Measurements from ENCODE around the gene PXMP4.
"Not testable (repeated sequence)": the region's sequence is repeated elsewhere in the genome, so short reads cannot be mapped to it uniquely, and the experiment has no call there.

The PXMP4 gene

DNA sequence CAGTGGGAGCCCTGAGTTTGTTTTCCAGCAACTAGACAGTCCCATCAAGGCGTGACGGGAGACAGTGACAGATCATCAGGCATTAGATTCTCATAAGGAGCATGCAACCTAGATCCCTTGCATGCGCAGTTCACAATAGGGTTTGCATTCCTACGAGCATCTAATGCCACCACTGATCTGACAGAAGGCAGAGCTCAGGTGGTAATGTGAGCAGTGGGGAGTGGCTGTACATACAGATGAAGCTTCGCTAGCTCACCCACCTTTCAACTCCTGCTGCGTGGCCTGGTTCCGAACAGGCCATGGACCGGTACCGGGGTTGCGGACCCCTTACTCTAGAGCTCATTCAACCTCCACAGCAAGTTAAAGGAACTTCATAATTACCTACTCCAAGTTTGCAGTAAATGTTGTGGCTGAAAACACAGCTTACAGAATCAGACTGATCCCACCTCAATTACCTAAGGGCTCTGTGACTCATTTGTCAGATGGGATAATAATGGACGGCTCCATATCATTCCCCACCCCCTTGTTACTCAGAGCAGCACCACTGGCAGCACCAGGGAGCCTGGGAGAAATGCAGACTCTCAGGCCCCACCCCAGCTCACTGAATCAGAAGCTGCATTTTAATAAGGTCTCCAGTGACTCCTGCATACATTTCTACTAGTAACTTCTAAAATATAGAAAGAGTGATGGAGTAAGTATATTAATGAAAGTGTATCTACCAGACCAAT is 15.7 kb downstream of the PXMP4 start:
- no peak for DNase-seq (ENCODE audit: low spot score)

DNA sequence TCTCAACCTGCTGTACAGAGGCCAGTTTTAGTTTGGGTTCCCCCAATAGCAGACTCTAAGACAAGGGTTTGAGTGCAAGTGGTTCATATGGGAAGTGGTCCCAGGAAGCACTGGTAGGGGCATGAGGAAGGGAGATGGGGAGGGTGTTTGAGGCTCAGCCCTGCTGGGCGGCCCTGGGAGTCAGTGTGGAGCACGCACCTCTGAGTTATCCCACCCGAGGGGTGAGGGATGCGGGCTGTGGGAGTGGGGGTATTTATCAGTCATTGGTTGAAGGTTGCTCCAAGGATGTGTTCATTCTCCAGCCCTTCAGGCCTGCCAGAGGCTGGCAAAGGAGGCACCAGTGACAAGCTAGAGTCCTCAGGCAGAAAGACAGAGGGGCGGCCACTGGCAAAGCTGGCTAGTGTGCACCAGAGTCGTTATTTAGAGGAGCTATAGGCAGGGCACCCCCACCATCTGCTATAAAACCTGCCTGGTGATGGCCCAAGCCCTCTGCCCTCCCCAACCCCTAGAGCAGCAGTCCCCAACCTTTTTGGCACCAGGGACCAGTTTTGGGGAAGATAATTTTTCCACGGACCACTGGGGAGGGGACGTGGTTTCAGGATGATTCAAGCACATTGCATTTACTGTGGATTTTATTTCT is 16.5 kb downstream of the PXMP4 start:
- no peak for DNase-seq (ENCODE audit: low spot score)

DNA sequence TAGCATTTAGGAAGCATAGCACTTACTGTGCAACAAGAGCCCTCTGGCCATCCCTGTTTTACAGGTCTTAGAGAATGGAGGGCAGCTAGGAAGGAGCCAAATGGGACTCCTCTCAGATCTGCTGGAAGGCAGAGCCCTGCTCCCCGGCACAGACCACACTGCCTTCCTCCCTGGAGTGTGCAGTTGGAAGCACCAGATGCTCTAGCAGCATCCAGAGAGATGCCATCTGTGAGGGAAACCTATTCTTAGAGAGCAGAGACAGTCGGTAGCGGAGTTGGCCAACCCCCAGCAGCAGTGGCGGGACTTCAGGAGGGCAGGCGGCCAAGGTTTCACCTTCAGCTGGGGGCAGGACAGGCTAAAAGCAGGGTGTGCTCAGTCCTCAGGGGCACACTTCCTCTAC is 17.2 kb downstream of the PXMP4 start:
- peak; percentile 40 for DNase-seq (ENCODE audit: low spot score)

DNA sequence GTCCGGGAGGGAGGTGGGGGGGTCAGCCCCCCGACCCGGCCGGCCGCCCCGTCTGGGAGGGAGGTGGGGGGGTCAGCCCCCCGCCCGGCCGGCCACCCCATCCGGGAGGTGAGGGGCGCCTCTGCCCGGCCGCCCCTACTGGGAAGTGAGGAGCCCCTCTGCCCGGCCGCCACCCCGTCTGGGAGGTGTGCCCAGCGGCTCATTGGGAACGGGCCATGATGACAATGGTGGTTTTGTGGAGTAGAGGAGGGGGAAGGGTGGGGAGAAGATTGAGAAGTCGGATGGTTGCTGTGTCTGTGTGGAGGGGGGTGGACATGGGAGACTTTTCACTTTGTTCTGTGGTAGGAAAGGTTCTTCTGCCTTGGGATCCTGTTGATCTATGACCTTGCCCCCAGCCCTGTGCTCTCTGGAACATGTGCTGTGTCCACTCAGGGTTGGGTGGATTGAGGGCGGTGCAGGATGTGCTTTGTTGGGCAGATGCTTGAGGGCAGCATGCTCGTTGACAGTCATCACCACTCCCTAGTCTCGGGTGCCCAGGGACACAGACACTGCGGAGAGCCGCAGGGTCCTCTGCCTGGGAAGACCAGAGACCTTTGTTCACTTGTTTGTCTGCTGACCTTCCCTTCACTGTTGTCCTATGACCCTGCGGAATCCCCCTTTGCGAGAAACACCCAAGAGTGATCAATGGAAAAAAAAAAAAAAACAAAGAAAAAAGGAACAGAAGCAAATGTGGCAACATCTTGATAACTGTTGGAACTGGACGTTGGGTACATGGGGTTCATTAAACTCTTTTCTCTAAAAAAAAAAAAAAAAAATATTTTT is 18.3 kb downstream of the PXMP4 start:
- DNase-seq (ENCODE audit: low spot score): no peak

DNA sequence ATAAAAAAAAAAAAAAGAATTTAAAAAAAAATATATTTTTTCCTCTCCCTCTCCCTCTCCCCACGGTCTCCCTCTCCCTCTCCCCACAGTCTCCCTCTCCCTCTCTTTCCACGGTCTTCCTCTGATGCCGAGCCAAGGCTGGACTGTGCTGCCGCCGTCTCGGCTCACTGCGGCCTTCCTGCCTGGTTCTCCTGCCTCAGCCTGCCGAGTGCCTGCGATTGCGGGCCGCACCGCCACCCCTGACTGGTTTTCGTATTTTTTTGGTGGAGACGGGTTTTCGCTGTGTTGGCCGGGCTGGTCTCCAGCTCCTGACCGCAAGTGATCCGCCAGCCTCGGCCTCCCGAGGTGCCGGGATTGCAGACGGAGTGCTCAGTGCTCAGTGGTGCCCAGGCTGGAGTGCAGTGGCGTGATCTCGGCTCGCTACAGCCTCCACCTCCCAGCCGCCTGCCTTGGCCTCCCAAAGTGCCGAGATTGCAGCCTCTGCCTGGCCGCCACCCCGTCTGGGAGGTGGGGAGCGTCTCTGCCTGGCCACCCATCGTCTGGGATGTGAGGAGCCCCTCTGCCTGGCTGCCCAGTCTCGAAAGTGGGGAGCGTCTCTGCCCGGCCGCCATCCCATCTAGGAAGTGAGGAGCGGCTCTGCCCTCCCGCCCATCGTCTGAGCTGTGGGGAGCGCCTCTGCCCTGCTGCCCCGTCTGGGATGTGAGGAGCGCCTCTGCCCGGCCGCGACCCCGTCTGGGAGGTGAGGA is 19.2 kb downstream of the PXMP4 start:
- DNase-seq (ENCODE audit: low spot score): not testable (repeated sequence)

DNA sequence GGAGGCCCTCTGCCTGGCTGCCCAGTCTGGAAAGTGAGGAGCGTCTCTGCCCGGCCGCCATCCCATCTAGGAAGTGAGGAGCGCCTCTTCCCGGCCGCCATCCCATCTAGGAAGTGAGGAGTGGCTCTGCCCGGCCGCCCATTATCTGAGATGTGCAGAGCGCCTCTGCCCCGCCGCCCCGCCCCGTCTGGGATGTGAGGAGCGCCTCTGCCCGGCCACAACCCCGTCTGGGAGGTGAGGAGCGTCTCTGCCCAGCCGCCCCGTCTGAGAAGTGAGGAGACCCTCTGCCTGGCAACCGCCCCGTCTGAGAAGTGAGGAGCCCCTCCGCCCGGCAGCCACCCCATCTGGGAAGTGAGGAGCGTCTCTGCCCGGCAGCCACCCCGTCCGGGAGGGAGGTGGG is 21.1 kb downstream of the PXMP4 start:
- DNase-seq (ENCODE audit: low spot score): not testable (repeated sequence)

DNA sequence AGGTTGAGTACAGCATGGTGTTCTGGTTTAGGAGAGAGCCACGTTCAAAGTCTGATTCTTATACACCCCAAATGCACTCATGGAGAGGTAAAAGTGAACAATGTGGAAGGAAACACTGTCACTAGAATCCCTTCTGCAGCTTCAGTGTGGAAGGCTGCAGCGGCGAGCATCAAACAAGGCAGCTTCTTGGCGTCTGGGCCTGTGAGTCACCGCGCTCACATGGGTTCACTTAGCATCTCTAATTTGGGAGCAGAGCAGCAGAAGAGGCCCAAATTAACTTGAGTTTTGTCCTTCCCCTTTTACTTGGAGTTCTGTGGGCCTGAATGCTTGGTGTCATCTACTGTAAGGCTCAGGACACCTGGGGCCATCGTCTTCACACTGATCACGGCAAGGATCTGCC is 23.0 kb downstream of the PXMP4 start:
- DNase-seq (ENCODE audit: low spot score): peak; percentile 78

DNA sequence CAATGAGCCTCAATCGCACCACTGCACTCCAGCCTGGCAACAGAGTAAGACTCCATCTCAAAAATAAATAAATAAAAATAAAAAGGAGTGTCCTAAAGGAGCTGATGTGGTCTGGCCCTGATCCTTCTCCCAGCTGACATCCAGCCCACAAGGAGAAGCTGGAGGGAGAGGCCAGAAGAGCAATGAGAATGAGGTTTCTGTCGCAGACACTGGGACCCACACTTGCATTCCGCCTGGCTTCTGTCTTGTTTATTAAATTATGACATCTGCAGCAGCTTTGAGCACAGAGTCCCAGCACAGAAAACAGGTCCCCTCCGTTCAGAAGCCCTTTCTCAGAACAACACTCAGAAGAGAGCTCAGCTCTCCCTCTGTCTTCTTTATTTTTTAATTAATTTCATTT is 23.7 kb downstream of the PXMP4 start:
- peak; percentile 97 for DNase-seq (ENCODE audit: low spot score)

DNA sequence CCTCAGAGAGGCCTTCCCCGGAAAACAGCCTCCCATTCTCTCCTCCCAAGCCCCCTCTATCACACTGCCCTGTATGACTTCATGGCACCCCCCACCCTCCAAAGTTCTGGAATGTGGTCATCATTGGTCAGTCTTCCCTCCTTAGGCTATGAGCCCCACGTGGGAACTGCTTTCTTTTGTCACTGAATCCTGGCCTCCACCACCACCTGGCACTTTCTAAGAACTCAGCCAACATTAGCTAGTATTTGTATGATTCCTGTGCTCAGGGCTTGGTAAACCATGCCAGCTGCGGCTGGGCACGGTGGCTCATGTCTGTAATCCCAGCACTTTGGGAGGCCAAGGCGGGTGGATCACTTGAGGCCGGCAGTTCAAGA is 25.5 kb downstream of the PXMP4 start:
- no peak for DNase-seq (ENCODE audit: low spot score)

DNA sequence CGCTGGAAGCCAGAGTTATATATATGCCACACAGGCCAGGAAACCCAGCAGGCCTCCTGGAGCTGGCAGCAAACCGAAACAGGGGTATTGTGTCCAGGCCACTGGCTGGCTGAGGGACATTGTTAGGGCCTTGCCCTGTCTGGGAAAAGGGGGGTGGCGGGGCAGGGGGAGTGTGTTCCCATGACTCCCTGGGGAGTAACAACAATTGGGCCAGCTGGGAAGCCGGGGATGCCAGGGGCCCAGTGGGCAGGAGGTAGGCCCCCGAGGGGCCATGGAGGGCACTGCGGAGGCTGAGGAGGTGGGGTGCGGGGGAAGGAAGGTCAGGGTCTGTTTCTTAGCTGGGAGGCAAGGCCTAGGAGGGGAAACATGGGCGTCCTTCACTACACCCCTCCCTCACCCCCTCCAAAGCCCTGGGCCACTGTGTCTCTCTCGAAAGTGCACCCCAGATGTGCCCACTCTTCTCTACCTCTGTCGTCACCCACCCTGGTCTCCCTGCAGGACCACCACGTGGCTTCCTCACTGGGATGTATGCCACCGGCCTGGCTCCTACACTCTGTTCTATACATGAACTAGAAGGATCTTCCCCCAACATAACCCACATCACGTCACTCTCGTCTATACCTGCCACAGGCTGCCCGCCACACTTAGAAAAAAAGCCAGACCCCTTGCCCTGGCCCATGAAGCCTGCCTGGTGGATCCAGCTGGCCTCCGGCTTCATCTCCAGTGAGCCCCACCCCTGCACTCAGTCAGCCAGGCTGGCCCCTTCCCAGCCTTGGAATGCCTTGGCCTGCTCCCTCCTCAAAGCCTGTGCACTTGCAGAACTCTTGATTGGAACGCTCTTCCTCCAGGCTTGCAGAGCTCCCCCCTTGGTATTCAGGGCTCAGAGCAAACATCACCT is 26.1 kb downstream of the PXMP4 start:
- DNase-seq (ENCODE audit: low spot score): peak; percentile 45

DNA sequence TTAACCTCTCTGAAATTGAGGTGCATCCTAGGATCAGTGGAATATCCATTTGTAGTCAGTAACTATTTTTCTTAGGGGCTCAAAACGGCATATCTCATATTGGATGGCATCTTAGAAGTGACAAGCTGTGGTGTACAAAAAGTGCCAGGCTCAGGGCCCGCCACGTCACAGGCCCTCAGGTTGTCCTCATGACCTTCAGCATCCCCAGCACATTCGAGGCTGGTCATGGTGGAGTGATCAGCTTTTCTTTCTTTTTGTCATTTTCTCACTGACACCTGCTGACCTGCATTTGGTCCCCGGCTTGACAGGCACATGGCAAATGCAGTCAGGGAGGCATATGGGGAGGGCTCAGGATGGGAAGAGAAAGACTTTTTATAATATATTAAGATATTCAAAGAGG is 26.8 kb downstream of the PXMP4 start:
- no peak for DNase-seq (ENCODE audit: low spot score)

DNA sequence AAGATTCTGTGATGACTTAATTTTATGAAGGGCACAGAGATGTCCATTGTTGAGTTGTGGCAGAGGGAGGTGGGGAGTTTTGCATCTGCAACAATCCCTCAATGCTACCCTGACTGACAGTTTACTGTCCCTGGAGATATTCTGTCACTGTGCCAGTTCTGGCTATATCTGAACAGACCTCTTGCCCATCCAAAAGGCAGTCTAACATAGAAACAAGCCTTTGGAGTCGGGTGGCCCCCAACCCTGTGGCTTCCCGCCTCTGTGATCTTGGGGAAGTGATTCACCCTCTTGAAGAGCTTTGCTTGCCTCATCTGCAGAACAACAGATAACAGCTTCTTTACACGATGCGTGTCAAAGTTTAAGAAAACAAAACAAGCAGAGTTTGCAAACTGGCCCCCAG is 30.1 kb downstream of the PXMP4 start:
- DNase-seq (ENCODE audit: low spot score): no peak

DNA sequence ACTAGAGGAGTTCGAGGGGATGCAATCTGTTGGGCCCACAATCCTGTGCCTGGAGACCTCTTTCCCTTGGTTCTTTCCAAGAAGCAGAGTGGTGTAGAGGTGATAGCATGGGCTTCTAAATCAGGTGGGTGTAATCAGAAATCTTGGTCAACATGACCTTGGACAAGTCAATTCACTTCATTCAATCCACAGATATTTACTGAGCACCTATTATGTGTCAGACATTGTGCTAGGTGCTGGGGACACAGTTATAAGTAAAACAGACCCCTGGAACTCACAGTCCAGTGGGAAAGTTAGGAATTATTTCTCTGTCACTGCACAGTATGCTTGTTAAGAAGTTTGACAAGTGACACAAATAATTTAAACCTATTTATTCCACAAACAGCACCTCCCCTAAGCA is 30.6 kb downstream of the PXMP4 start:
- no peak for DNase-seq (ENCODE audit: low spot score)

DNA sequence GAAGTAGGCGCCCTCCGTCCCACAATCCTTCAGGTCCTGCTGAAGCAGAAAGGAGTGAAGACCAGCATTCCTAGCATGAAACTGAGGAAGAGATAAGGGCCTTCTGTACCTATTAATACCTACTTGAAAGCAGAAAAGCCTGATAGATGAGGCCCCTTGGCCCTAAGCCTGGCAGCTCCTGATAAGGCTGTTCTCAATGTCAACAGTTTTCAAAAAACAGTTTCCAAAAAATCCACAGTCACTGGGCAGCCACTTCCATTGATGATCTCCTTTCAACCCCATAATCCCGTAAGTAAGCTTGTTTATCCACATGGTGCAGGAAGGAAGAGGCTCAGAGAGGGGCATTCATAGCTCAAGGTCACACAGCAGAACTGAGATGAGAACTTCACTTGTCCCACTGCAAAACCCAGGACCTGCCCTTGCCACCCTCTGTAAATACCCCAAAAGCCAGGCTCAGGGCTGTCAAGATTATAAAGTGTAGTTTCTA is 31.1 kb downstream of the PXMP4 start:
- no peak for DNase-seq (ENCODE audit: low spot score)

DNA sequence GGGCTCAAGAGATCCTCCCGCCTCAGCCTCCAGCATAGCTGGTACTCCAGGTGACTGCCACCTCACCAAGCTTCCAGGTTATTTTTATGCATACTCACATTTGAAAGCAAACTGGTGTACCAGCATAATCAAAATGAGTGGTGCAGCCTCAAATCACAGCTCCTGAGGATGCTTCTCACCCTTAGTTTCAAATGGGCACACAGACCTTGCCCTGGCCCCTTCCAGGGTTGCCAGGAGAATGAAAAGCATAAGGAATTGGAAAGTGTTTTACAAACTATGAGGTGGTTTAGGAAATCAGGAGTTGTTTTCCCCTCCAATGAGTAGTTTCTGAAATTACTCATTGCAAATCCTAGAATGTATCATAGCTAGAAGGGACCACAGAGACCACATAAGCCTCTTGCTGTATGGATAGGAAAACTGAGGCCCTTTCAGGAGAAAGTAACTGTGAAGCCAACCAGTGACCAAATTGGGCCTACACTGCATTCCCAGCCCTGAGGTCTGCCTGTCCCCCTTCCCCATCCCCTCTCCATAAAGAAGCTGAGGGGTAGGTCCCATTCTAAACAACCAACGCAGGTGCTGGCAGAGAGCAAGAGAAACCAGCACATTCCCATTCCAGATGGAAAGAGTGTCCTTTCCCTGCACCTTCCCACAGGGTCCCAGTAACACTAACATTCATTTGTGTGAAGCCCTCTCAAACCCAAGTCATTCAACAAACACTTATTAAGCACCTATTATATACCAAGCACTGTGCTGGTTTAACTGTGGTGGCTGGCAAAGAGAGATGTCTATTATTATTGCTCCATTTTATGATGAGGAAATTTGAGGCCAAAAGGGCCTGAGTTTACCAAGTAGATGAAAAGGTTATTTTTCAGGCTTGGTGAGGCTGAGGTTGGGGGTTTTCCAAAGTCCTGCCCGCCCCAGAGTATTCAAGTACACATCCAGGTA is 31.8 kb downstream of the PXMP4 start:
- no peak for DNase-seq (ENCODE audit: low spot score)

DNA sequence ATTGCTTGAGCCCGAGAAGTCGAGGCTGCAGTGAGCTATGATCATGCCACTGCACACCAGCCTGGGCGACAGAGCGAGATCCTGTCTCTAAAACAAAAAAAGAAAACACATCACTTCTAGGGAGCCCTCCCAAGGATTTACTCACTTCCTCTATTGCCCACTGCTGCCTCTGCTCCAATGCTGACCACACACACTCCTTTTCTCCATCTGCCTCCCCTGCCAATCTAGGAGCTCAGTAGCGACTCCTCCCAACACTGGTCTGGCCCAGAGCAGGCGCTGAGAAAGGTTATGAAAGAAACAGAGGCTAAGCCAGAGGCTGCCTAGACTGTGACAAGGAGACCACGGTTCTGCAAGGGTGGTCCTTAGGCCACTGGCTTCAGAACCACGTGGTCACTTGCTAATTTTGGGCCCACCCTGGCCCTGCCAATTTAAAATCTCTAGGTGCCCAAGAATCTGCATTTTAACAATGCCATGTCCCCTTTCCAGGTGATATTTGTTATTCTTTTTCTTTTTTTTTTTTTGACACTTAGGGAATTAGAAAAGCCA is 32.7 kb downstream of the PXMP4 start:
- DNase-seq (ENCODE audit: low spot score): peak; percentile 36

DNA sequence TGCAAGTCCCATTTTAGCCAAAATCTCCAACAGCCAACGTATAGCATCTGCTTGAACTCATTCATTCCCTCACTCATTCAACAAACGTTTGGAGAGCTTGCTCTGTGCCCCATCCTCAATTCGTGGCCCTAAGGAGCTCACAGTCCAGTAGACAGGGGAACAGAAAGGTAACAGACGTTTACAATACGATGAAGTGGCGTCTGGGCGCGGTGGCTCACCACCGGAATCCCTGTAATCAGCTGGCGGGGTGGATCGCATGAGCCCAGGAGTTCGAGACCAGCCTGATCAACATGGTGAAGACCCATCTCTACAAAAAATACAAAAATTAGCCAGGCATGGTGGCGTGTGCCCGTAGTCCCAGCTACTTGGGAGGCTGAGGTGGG is 33.1 kb downstream of the PXMP4 start:
- DNase-seq (ENCODE audit: low spot score): no peak

DNA sequence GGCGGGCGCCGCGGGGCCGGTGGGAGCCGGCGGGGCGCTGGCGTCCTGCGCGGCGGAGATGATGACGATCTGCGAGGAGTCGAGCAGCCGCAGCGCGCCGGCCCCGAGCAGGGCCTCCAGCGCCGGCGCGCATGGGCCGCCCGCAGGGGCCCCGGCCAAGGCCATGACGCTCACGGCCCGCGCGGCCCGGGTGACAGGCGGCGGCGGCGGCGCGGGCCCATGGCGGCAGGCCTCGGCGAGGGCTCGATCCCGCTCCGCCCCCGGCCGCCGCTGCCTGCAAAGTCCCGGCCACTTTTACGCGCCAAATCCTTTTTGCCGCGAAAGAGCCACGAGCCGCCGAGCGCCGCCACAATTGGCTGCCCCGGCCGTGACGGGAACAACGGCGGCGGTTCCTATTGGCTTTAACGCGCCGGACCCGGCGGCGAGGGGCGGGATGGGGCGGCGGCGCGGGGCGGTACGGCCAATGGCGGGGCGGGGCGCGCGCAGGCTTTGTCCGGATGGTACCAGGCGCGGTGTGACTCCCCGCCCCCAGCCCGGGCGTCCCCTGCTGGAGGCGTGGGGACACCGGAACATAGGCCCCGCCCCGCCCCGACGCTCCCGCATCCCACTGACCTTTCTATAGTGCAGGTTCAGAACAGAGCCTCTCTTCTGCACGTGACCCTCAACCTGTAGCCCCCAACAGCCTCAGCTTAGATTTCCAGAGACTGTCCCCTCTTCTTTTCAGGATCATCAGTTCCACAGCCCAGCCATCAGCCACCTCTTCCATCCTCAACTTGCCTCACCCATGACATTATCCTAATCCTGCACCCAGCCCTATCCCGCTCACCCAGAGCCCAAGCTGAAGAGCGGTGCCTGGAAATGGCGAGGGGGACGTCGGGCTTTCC is 33.8 kb downstream of the PXMP4 start, which contains the start of gene E2F1:
TSS of gene E2F1 (minus strand) at position 286 of the 884 bp plus-strand sequence. CDS start at position 165, 121 bp downstream.
- peak; percentile 97 for DNase-seq (ENCODE audit: low spot score)
